Hepatocyte (in vitro differentiated cells): Measurements from ENCODE around the gene NKAPD1. TPM values are rescaled to one million over a fixed set of nuclear protein-coding genes. Genes with fewer than 3 reads are reported as not detected.

Experiments used
- DNase-seq: peaks from one replicate; pipeline ENCODE4 v3.0.0-alpha.2; 2016; ENCODE audit warnings: low spot score
- H2AFZ ChIP-seq: fragments of 200-600 bp; sonication (generic); 2 replicates; pipeline ENCODE4 v1.6.0; 2016; ENCODE audit warnings: antibody characterized with exemption, mild to moderate bottlenecking
- H3K27ac ChIP-seq: fragments of 200-600 bp; sonication (generic); 2 replicates; pipeline ENCODE4 v1.5.1; 2016; ENCODE audit warnings: mild to moderate bottlenecking
- H3K27me3 ChIP-seq: fragments of 200-600 bp; sonication (generic); 2 replicates; pipeline ENCODE4 v1.6.1; 2016
- H3K36me3 ChIP-seq: fragments of 200-600 bp; sonication (generic); replicated peaks from 2 replicates; pipeline ENCODE4 v1.5.1; 2016; ENCODE audit warnings: low read depth; ENCODE audit not compliant: insufficient read depth
- H3K4me1 ChIP-seq: fragments of 200-600 bp; sonication (generic); 2 replicates; pipeline ENCODE4 v1.5.1; 2016; ENCODE audit warnings: mild to moderate bottlenecking, moderate library complexity; ENCODE audit not compliant: insufficient read depth
- H3K4me2 ChIP-seq: fragments of 200-600 bp; sonication (generic); 2 replicates; pipeline ENCODE4 v1.6.0; 2016
- H3K4me3 ChIP-seq: fragments of 200-600 bp; sonication (generic); 2 replicates; pipeline ENCODE4 v1.5.1; 2016; ENCODE audit warnings: mild to moderate bottlenecking
- H3K79me2 ChIP-seq: fragments of 200-600 bp; sonication (generic); 2 replicates; pipeline ENCODE4 v1.6.0; 2017; ENCODE audit warnings: mild to moderate bottlenecking
- H3K9me2 ChIP-seq: fragments of 200-600 bp; sonication (generic); replicated peaks from 2 replicates; pipeline ENCODE4 v1.6.0; 2017; ENCODE audit warnings: mild to moderate bottlenecking; ENCODE audit not compliant: insufficient read depth
- H3K9me3 ChIP-seq: fragments of 200-600 bp; sonication (generic); 2 replicates; pipeline ENCODE4 v1.5.1; 2016; ENCODE audit warnings: low read depth, mild to moderate bottlenecking
- H4K20me1 ChIP-seq: fragments of 200-600 bp; sonication (generic); 2 replicates; pipeline ENCODE4 v1.6.0; 2016; ENCODE audit warnings: mild to moderate bottlenecking; ENCODE audit not compliant: insufficient read depth, poor library complexity, severe bottlenecking
- EZH2 ChIP-seq: fragments of 200-600 bp; sonication (generic); IDR thresholded peaks from 2 replicates; pipeline ENCODE4 v1.6.1; 2016; ENCODE audit warnings: antibody characterized with exemption, mild to moderate bottlenecking, borderline replicate concordance
- EZH2phosphoT487 ChIP-seq: fragments of 200-600 bp; sonication (generic); IDR thresholded peaks from one replicate; pipeline ENCODE4 v1.6.1; 2018; ENCODE audit warnings: antibody characterized with exemption, mild to moderate bottlenecking, low read depth, moderate library complexity; ENCODE audit not compliant: unreplicated experiment, severe bottlenecking
- WGBS: methylation state at CpG from one replicate; pipeline ENCODE4 v1.1.6; 2016; ENCODE audit warnings: low lambda C conversion rate; ENCODE audit errors: missing lambda C conversion rate; 5-methylcytosine and 5-hydroxymethylcytosine counted together
- polyA plus RNA-seq: library from polyadenylated mRNA; unstranded; fragments of >200 nt; fragmentation: Nextera tagmentation; extraction: Ambion mirVana; gene quantifications from 2 replicates; pipeline ENCODE4 v1.2.1, GENCODE V29; 2016
- total RNA-seq: library from RNA; depleted of rRNA; stranded (reverse); fragments of >200 nt; gene quantifications from 2 replicates; pipeline ENCODE4 v1.2.3, GENCODE V29; 2014
- TF ChIP-seq, protein P1 (sequence below): fragments of 200-600 bp; sonication (generic); IDR thresholded peaks from 2 replicates; pipeline ENCODE4 v1.5.1; 2016; ENCODE audit warnings: antibody characterized with exemption, mild to moderate bottlenecking; ENCODE audit not compliant: poor library complexity

The NKAPD1 gene
- total and polyA plus RNA-seq, 2 experiments from 2014 or later, result 8.8 to 21.2 TPM

DNA sequence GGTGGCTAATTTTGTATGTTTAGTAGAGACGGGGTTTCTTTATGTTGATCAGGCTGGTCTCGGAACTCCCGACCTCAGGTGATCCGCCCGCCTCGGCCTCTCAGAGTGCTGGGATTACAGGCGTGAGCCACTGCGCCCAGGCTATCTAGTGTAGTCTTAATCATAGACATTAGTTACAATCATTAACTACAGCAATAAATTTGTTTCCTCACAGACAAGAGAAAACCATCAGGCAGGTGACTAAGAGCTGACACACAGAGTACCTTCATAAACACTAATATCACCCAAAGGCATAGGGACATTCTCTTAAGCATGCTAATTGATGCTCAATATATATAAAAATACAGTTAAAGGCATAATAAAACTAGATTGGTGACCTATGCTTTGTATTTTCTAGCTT lies 32.0 kb downstream of the NKAPD1 start:
- no peaks in the 10 kb centered on the region for H3K9me3 ChIP-seq
- H3K79me2 ChIP-seq, result no peaks in the 10 kb centered on the region
- H3K36me3 ChIP-seq, result no peaks in the 10 kb centered on the region
- no peaks in the 10 kb centered on the region for H4K20me1 ChIP-seq
- H3K4me3 ChIP-seq, result no peak overlapping the region
- no peaks in the 10 kb centered on the region for H3K9me2 ChIP-seq
- H2AFZ ChIP-seq, result no peak overlapping the region
- H3K27ac ChIP-seq, result no peak overlapping the region
- DNase-seq, result no peak
- 90% methylated on average over 8 of the region's 8 CpGs for WGBS
- H3K4me1 ChIP-seq, result no peaks in the 10 kb centered on the region
- no peak overlapping the region for H3K4me2 ChIP-seq
- no peaks in the 10 kb centered on the region for H3K27me3 ChIP-seq
- TF ChIP-seq EZH2phosphoT487 (no peak), EZH2 (no peak)
- TF ChIP-seq, protein P1, sequence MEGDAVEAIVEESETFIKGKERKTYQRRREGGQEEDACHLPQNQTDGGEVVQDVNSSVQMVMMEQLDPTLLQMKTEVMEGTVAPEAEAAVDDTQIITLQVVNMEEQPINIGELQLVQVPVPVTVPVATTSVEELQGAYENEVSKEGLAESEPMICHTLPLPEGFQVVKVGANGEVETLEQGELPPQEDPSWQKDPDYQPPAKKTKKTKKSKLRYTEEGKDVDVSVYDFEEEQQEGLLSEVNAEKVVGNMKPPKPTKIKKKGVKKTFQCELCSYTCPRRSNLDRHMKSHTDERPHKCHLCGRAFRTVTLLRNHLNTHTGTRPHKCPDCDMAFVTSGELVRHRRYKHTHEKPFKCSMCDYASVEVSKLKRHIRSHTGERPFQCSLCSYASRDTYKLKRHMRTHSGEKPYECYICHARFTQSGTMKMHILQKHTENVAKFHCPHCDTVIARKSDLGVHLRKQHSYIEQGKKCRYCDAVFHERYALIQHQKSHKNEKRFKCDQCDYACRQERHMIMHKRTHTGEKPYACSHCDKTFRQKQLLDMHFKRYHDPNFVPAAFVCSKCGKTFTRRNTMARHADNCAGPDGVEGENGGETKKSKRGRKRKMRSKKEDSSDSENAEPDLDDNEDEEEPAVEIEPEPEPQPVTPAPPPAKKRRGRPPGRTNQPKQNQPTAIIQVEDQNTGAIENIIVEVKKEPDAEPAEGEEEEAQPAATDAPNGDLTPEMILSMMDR, result no peak

DNA sequence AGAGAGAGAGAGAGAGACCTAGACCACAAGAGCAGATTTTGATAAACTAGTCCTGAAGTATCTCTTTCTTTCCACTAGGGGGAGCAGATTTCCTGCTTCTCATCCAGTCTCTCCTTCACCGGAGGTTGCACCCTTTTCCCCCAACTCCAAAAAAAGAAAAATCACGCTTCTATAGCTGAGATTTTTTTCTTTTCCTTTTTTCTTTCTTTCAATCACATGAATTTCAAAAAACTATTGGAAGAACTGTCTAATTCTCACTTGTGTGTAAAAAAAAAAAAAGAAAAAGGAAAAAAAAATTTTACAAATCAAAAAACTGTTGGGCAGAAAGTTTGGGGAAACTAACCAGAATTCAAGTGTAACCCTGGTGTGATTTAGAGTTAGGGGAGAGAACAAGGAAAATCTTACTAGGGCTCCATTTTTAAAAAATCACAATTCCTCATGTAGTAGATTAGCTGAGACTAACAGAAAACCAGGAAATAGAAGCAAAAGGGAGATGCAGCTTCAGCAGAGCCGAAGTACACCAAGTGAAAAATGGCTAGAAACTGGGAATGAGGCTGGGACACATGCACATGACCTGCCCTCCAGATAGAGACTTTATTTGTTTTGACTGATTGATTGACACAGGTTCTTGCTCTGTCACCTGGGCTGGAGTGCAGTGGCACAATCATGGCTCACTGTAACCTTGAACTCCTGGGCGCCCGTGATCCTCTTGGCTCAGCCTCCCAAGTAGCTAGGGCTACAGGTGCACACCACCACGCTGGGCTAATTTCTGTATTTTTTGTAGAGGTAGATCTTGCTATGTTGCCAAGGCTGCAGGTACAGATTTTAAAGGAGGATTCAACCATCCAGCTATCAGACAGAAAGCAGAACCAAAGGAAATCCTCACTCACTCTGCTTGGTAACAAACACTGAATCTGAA lies 39.7 kb downstream of the NKAPD1 start:
- H3K9me3 ChIP-seq, result no peaks in the 10 kb centered on the region
- no peaks in the 10 kb centered on the region for H3K4me1 ChIP-seq
- peak; percentile 65 for DNase-seq
- H4K20me1 ChIP-seq, result no peaks in the 10 kb centered on the region
- H3K4me3 ChIP-seq, result no peak overlapping the region
- no peak overlapping the region for H3K27ac ChIP-seq
- H3K9me2 ChIP-seq, result no peaks in the 10 kb centered on the region
- no peaks in the 10 kb centered on the region for H3K27me3 ChIP-seq
- H3K79me2 ChIP-seq, result no peaks in the 10 kb centered on the region
- no peaks in the 10 kb centered on the region for H3K36me3 ChIP-seq
- peak overlapping the region; percentile 34 for H2AFZ ChIP-seq
- peak overlapping the region; percentile 62 for H3K4me2 ChIP-seq
- WGBS, result 70% methylated on average over 6 of the region's 6 CpGs
- TF ChIP-seq, protein P1, result peak; percentile 74
- TF ChIP-seq EZH2phosphoT487, result no peak
- TF ChIP-seq EZH2, result no peak

DNA sequence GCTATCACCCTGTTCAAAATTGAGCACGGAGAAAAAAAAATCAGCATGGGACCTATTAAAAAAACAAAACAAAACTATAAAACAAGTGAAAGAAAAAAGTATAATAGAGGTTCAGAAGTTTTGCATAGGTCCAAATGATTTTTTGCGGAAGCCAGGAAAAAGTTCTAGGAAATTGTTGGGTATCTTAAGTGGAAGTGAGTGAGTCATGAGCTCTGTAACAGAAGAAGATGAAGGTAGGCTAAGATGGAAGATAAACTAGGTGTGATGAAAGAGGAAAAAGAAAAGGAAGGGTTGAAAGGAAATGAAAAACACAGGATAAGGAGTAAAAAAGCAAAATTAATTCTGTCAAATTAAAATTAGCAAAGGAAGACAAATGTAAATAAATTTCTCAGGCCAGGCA lies 40.4 kb downstream of the NKAPD1 start:
- Histone ChIP-seq H3K79me2 (no peaks in the 10 kb centered on the region), H4K20me1 (no peaks in the 10 kb centered on the region), H3K36me3 (no peaks in the 10 kb centered on the region), H3K27ac (no peak overlapping the region), H2AFZ (no peak overlapping the region), H3K9me2 (no peaks in the 10 kb centered on the region), H3K27me3 (no peaks in the 10 kb centered on the region), H3K4me2 (no peak overlapping the region), H3K4me3 (no peak overlapping the region), H3K9me3 (no peaks in the 10 kb centered on the region), H3K4me1 (no peaks in the 10 kb centered on the region)
- DNase-seq, result no peak
- TF ChIP-seq EZH2phosphoT487 (no peak), EZH2 (no peak)
- TF ChIP-seq, protein P1, result no peak
- WGBS, result 94% methylated on average over 2 of the region's 2 CpGs
